ENCODE measurements around the gene FHL2.
A peak's percentile ranks its signal among the peaks of the same experiment; 100 is the strongest.
"Not testable (repeated sequence)": the region's sequence is repeated elsewhere in the genome, so short reads cannot be mapped to it uniquely, and the experiment has no call there.

Gene FHL2

GRCh38 chr2:105338020-105338385 lies 60.8 kb downstream of the FHL2 start:
- no peak for DNase-seq (ENCODE audit: low read depth in 2 of 2)

- peak; percentile 60 to 64 for DNase-seq (ENCODE audit: low read depth in 2 of 2)
Measured at GRCh38 chr2:105337122-105338019, 61.5 kb downstream of the FHL2 start, which contains the start of gene C2orf49. C2orf49 (plus strand) TSS chr2:105337540; CDS start chr2:105337588, 48 bp downstream.

GRCh38 chr2:105336786-105337121 lies 62.1 kb downstream of the FHL2 start:
- DNase-seq (ENCODE audit: low read depth in 2 of 2), result no peak

- DNase-seq (ENCODE audit: low read depth in 2 of 2), result no peak
Measured at GRCh38 chr2:105335469-105335868, 63.4 kb downstream of the FHL2 start.

GRCh38 chr2:105334211-105334610 lies 64.6 kb downstream of the FHL2 start:
- no peak for DNase-seq (ENCODE audit: low read depth in 2 of 2)

GRCh38 chr2:105330681-105331375 lies 68.0 kb downstream of the FHL2 start:
- DNase-seq (ENCODE audit: low read depth in 2 of 2), result no peak

GRCh38 chr2:105329561-105330495 lies 69.0 kb downstream of the FHL2 start, which contains the start of gene TGFBRAP1:
TGFBRAP1 (minus strand) TSS chr2:105329735; CDS start chr2:105308301, 21,434 bp downstream.
- DNase-seq (ENCODE audit: low read depth in 2 of 2), result peak in 1 of 2 experiments; percentile 14

DNA sequence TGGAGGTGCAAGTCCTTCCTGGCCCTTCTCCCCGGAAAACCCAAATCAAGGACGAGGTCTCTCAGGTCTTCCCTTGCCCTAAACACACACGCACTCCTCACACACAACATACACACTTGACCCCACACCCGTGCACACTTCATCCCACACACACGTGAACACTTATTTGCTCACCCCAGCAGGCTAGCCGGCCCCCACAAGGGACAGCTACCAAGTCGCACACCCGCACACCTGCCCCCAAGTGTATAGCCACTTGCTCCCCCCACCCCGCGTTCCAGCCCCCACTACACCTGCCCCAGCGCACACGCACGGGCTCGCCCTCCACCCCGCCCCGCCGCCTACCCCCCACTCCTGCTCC lies 69.7 kb downstream of the FHL2 start:
- DNase-seq (ENCODE audit: low read depth in 2 of 2), result no peak

DNA sequence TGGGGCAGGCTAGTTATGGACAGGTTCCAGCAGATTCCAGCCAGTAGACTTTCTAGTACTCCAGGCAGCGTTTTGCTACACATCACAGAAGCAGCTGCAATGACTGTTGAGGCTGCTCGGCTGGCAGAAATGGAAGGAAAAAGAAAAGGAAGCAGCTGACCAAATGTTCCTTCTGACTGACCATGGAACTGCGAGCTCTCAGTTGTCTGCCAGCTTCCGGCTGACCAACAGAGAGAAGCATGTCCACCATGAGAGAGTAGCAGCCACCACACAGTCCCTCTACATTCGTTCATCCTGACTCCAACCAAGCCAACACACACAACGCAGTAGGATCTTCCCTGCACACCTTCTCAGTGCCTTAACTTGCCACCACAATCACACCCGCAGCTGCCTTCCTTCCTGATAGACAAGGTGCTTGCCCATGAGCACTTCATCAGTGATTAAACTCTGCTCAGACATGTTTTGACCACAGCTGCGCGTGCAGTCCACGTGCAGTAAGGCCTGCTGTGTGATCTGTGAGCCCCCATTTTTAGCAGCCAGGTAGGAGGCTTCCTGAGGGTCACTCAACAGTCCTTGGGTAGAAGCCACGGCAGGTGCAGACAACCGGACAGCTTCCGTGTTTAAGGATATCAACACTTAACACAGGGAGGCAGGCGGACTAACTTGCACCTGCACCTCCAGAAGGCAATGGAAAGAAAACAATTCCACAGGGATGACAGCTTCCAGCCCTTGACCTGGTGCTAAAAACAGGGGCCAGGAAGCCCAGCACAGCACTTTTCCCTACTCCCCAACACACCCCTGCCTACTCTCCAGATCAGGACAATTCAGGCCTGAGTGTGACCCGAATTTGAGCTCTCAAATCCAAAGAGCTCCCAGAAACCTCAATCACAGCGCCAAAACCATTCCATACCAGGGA lies 70.3 kb downstream of the FHL2 start:
- no peak for DNase-seq (ENCODE audit: low read depth in 2 of 2)

GRCh38 chr2:105327690-105328089 lies 71.2 kb downstream of the FHL2 start:
- DNase-seq (ENCODE audit: low read depth in 2 of 2), result no peak

- not testable (repeated sequence) for DNase-seq (ENCODE audit: low read depth in 2 of 2)
Measured at GRCh38 chr2:105327271-105327670, 71.6 kb downstream of the FHL2 start.

GRCh38 chr2:105325389-105325963 lies 73.4 kb downstream of the FHL2 start:
- DNase-seq (ENCODE audit: low read depth in 2 of 2), result peak in 1 of 2 experiments; percentile 23

DNA sequence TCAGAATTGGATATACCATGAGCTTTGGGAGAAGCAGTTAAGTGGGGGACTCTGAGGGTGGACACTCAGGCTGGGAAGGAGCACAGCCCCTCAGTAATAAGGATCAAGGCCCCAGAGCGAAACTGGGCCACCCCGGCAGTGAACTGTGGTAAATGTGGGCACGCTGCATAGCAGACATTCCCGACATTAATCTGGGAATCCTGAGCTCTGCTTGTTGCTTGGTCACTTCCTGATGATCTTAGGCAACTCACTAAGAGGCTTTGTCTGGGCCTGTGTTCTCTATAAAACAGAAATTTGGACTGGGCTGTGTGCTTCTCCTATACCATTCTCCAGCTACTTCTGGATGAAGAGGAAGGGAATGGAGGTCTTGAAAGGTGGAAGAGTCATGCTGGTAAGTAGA lies 74.1 kb downstream of the FHL2 start:
- DNase-seq (ENCODE audit: low read depth in 2 of 2), result peak; percentile 34 to 37

GRCh38 chr2:105324101-105324500 lies 74.8 kb downstream of the FHL2 start:
- no peak for DNase-seq (ENCODE audit: low read depth in 2 of 2)

- no peak for DNase-seq (ENCODE audit: low read depth in 2 of 2)
Measured at GRCh38 chr2:105323111-105323510, 75.7 kb downstream of the FHL2 start.

DNA sequence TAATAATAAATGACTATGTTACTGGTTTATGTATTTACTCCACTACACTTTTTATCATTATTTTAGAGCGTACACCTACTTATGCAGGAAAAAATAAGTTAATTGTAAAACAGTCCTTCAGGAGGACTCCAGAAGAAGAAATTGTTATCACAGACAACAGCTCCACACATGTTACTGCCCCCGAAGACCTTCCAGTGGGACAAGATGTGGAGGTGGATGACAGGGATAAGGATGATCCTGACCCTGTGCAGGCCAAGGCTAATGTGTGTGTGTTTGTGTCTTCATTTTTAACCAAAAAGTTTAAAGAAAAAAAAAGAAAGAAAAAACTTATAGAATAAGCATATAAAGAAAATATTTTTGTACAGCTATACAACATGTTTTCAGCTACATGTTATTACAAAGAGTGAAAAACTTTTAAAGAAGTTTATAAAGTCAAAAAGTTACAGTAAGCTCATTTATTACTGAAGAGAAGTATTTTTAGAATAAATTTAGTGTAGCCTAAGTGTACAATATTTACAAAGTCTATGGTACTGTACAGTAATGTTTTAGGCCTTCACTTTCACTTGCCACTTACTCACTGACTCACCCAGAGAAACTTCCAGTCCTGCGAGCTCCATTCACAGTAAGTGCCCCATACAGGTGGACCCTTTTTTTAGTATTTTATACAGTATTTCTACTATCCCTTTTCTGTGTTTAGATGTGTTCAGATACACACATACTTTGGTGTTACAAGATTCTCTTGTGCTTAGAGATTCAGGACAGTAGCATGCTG lies 76.8 kb downstream of the FHL2 start:
- no peak for DNase-seq (ENCODE audit: low read depth in 2 of 2)

GRCh38 chr2:105320651-105321215 lies 78.1 kb downstream of the FHL2 start:
- no peak for DNase-seq (ENCODE audit: low read depth in 2 of 2)

DNA sequence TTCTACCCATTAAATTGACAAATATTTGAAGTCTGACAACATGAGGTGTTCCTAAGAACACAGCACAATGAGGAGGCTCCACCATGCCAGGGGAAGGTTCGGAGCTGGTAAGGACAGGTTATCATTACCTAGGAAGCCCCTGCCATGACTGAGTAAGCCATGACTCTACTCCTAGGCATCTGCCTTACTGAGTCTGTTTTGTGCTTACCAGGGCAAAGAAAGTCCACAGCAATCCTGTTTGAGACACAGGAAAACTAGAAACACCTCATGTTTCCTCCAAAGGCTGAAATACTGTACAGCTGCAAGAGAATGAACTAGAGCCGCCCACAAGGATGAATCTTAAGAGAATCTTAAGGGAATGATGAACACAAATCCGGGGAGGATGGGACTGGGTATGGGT lies 80.9 kb downstream of the FHL2 start:
- DNase-seq (ENCODE audit: low read depth in 2 of 2), result no peak

- DNase-seq (ENCODE audit: low read depth in 2 of 2), result no peak
Measured at GRCh38 chr2:105315314-105315713, 83.5 kb downstream of the FHL2 start.

Measured in fibroblast of skin of left biceps (primary cell).